NT2/D1 (cell line): ENCODE data around the gene COL11A2.

ENCODE experiments used
- DNase-seq: peaks from one replicate; pipeline ENCODE4 v3.0.0-alpha.2; 2011; ENCODE audit warnings: low read depth, low spot score
- H3K27me3 ChIP-seq: 2 replicates; pipeline ENCODE4 v1.6.0; 2011; ENCODE audit warnings: mild to moderate bottlenecking; ENCODE audit not compliant: insufficient read length, insufficient read depth
- H3K36me3 ChIP-seq: 2 replicates; pipeline ENCODE4 v1.6.1; 2011; ENCODE audit warnings: mild to moderate bottlenecking, low read length, mixed read lengths; ENCODE audit not compliant: insufficient read depth, insufficient read length
- H3K4me1 ChIP-seq: 2 replicates; pipeline ENCODE4 v1.5.1; 2011; ENCODE audit not compliant: insufficient read depth, insufficient read length
- H3K4me3 ChIP-seq: 2 replicates; pipeline ENCODE4 v1.5.1; 2011; ENCODE audit warnings: low read depth; ENCODE audit not compliant: insufficient read length
- H3K9ac ChIP-seq: 2 replicates; pipeline ENCODE4 v1.6.0; 2011; ENCODE audit warnings: low read depth; ENCODE audit not compliant: insufficient read length
- H3K9me3 ChIP-seq: 2 replicates; pipeline ENCODE4 v1.5.1; 2011; ENCODE audit warnings: mild to moderate bottlenecking, low read length; ENCODE audit not compliant: insufficient read depth
- SUZ12 ChIP-seq: IDR thresholded peaks from 2 replicates; pipeline ENCODE4 v1.6.1; 2011; ENCODE audit not compliant: insufficient read length, insufficient read depth; ENCODE audit errors: extremely low read depth
- YY1 ChIP-seq: IDR thresholded peaks from 2 replicates; pipeline ENCODE4 v1.6.1; 2011; ENCODE audit not compliant: insufficient read length, insufficient read depth
- ZNF274 ChIP-seq: IDR thresholded peaks from 2 replicates; pipeline ENCODE4 v1.6.1; 2011; ENCODE audit warnings: mild to moderate bottlenecking, low read depth, low read length

The COL11A2 gene

DNA sequence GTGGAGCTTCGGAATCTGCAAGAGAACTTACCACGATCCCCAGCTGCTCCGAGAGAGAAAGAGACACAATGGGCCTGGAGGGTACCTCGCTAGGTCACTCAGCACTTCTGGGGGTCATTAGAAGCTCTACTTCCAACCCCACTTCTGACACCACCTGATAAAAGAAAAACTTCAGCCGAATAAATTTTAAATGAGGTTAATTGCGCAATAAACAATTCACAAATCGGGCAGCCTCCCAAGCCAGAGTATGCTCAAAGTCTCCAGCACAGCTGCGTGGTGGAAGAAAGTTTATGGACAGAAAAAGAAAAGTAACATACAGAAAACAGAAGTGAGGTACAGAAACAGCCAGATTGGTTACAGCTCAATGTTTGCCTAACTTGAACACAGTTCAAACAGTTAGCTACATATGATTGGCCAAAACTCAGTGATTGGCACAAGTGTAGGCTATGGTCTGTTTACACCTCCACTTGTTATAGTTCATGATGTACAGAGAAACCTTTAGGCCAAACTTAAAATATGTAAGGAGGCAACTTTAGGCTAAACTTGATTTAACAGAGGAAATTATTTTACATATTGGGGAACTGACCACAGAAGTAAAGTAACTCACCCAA, 52.6 kb downstream of the COL11A2 start:
- Histone ChIP-seq H3K4me3 (no peak overlapping the region), H3K36me3 (no peaks in the 10 kb centered on the region), H3K27me3 (no peaks in the 10 kb centered on the region), H3K9ac (no peak overlapping the region), H3K4me1 (no peaks in the 10 kb centered on the region), H3K9me3 (peaks cover 5% of the 10 kb centered on the region; the same call in 1 of the 2 replicates)
- no peak for TF ChIP-seq YY1
- TF ChIP-seq ZNF274, result no peak
- no peak for TF ChIP-seq SUZ12
- DNase-seq, result no peak

DNA sequence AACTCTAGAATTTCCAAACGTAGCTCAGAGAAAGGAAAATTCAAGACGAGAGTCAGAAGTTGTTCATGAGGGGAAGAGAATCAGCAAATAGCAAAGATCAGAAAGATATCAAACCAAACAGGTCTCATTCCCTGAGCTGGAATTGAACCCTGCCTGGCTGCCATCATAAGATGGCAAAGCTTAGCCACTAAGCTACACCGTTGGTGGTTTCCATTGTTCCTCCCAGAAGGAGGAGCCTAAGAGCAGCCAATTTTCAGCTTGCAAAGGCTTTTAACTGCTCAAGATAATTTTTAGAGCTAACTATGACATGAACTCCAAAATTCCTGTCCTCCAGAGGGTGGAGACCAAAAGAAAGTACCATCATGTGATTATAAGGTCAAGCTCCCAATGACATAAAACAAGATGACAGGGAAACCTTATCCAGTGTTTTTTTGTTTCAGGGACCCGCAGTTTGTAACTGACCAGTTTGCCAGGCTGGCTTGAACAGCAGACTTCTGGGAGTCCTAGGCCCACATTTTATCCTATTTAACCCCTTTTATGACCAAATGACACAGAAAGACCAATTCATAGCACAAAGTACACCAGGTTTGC, 55.9 kb downstream of the COL11A2 start:
- no peaks in the 10 kb centered on the region for H3K9me3 ChIP-seq
- TF ChIP-seq ZNF274 (no peak), SUZ12 (no peak), YY1 (no peak)

DNA sequence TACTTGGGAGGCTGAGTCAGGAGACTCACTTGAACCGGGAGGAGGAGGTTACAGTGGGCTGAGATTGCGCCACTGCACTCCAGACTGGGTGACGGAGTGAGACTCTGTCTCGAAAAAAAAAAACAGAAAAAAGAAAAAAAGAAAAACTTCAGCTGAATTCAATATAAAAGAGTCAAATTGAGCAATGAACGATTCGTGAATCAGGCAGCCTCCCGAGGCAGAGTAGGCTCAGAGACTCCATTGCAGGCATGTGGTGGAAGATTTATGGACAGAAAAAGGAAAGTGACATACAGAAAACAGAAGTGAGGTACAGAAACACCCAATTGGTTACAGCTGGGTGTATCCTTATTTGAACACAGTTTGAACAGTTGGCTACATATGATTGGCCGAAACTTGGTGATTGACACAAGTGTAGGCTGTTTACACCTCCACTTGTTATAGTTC, 60.2 kb downstream of the COL11A2 start:
- no peaks in the 10 kb centered on the region for H3K36me3 ChIP-seq
- H3K27me3 ChIP-seq, result no peaks in the 10 kb centered on the region
- no peaks in the 10 kb centered on the region for H3K4me1 ChIP-seq
- DNase-seq, result no peak
- H3K9me3 ChIP-seq, result no peaks in the 10 kb centered on the region
- no peak overlapping the region for H3K4me3 ChIP-seq
- no peak overlapping the region for H3K9ac ChIP-seq
- TF ChIP-seq ZNF274 (no peak), SUZ12 (no peak), YY1 (no peak)

More for the DNA sequence above, 55.9 kb downstream of the COL11A2 start:
- no peak overlapping the region for H3K4me3 ChIP-seq
- H3K9ac ChIP-seq, result no peak overlapping the region
- no peak for DNase-seq
- H3K36me3 ChIP-seq, result no peaks in the 10 kb centered on the region
- H3K27me3 ChIP-seq, result no peaks in the 10 kb centered on the region
- no peaks in the 10 kb centered on the region for H3K4me1 ChIP-seq

DNA sequence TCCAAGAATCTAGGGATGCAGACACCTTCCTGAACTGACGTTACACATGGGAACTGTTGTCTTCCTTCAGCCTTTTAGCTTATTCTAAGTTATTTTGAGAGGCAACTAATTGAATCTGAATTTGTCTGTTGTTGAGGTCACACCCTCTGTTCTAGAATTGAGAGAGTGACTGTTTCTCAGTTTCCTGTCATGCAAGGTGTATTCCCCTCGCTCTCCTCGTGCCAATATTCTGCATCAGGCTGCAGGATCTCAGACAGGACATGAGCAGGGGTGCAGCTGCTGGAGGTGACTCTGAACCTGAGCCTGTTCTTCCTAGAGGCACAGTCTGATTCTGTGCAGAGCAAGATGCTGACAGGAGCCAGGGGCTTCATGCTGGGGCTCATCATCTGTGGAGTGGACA, 63.9 kb downstream of the COL11A2 start:
- Histone ChIP-seq H3K4me1 (no peaks in the 10 kb centered on the region), H3K9ac (no peak overlapping the region), H3K36me3 (no peaks in the 10 kb centered on the region), H3K27me3 (no peaks in the 10 kb centered on the region), H3K4me3 (no peak overlapping the region), H3K9me3 (peaks cover 20% of the 10 kb centered on the region)
- no peak for DNase-seq
- no peak for TF ChIP-seq SUZ12
- no peak for TF ChIP-seq YY1
- no peak for TF ChIP-seq ZNF274

DNA sequence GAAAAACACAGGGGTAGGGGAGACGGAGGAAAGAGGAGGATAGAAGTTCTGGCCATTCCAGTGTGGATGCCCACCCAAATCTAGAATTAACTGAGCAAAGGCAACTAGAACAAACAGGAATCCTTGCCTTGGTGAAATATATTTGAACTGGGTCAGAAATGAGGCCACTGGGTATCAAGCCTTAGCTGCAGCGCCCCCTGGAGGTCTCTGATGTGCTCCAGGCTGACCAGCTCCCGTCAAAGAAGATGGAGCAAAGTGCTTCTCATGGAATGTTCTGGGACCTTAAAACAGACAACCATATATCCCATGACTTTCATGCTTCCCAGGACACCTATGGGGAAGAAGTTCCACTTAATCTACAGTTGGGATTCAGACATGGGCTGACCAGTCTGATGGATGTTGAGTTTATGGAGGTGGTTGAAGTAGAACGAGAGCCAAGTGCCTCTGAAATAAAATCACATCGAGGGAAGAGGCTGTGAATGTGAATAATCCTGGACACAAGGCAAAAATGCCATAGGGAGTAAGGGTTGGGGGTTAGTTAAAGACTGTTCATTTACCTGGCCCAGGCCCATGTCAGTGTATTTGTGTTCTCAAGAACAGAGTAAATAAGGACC, 66.1 kb downstream of the COL11A2 start:
- TF ChIP-seq SUZ12, result no peak
- TF ChIP-seq ZNF274, result no peak
- no peak for TF ChIP-seq YY1
- H3K4me1 ChIP-seq, result no peaks in the 10 kb centered on the region
- DNase-seq, result no peak
- H3K4me3 ChIP-seq, result no peak overlapping the region
- no peak overlapping the region for H3K9ac ChIP-seq
- H3K9me3 ChIP-seq, result peaks cover 29% of the 10 kb centered on the region
- no peaks in the 10 kb centered on the region for H3K27me3 ChIP-seq
- H3K36me3 ChIP-seq, result no peaks in the 10 kb centered on the region

DNA sequence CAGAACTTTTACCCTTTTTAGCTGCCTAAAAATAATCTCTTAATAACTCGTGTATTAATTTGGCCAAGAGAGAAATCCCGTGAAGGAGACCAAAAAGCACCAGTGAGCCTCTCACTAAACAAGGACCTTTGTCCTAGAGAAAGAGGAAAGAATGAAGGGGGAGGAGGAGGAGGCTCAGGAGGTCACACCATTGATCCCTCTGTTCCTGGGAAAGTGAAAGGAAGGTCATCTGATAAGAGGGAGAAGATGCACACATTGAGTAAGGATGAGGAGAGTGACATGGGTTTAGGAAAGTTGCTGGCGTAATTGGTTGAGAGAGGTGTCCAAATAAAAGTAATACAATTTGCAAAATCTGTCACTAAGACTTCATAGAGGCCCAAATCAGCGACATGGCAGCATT, 67.3 kb downstream of the COL11A2 start:
- DNase-seq, result no peak
- no peaks in the 10 kb centered on the region for H3K27me3 ChIP-seq
- no peaks in the 10 kb centered on the region for H3K36me3 ChIP-seq
- no peak overlapping the region for H3K4me3 ChIP-seq
- peaks cover 29% of the 10 kb centered on the region for H3K9me3 ChIP-seq
- H3K9ac ChIP-seq, result no peak overlapping the region
- H3K4me1 ChIP-seq, result no peaks in the 10 kb centered on the region
- TF ChIP-seq YY1, result no peak
- TF ChIP-seq SUZ12, result no peak
- no peak for TF ChIP-seq ZNF274

DNA sequence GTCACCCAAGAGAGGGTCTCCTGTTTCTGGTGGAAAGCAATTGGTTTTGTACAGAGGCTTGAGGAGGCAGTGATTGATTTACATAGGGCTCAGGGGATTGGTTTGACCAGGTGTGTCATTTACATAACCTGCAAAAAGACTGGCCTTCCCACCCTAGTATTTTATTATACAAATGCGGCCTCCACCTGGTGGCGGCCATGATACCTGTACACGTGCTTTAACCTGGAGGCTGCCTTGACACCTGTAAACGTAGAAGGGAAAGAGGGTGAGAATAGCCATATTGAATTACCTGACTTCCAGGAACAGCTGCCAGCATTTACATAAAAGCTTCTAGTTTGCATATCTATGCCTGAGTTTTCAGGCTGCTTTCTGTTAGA, 67.8 kb downstream of the COL11A2 start:
- no peak for DNase-seq
- no peaks in the 10 kb centered on the region for H3K36me3 ChIP-seq
- H3K9me3 ChIP-seq, result peaks cover 29% of the 10 kb centered on the region
- H3K4me1 ChIP-seq, result no peaks in the 10 kb centered on the region
- no peaks in the 10 kb centered on the region for H3K27me3 ChIP-seq
- TF ChIP-seq SUZ12, result no peak
- no peak for TF ChIP-seq YY1
- no peak for TF ChIP-seq ZNF274
- no peak overlapping the region for H3K9ac ChIP-seq
- no peak overlapping the region for H3K4me3 ChIP-seq
